ENCODE measurements around the gene COX8A. TPM values are rescaled to one million over a fixed set of nuclear protein-coding genes. Genes with fewer than 3 reads are reported as not detected.

COX8A gene
- total RNA-seq, 1 experiment from 2014 or later, result 461 TPM

GRCh38 chr11:64013141-64013896 is 38.9 kb downstream of the COX8A start:
- no peak overlapping the region for H3K27ac Mint-ChIP-seq (ENCODE audit: low read depth, unreplicated experiment)
- CTCF ChIA-PET, result interaction anchor here (0.5 to 1.0 kb wide), 2 partner anchors 13 to 167 kb away, joined by 4 to 6 read pairs; no protein-coding TSS in a partner anchor
- POLR2A ChIA-PET, result no interaction called here

DNA sequence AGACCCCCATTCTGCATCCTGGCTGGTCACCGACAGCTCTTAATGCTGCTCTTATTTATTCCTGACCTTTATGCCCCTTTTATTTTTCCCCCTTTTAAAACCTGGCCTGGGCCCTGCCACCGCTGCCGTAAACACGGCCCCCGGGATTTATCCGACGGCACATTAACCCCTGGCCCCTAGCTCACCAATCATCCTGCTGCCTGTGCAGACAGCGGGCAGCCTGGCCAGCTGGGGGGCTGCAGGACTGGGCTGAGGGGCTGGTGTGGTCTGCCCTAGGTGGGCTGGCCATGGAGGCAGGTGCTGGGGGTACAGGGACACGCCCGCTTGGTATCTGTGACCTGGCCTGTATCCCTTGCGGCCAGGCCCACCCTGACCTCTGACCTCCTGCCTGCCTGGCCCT is 39.9 kb downstream of the COX8A start:
- ChIA-PET POLR2A (no interaction called here), CTCF (interaction anchor here (0.5 to 1.1 kb wide), 4 partner anchors 12 to 1164 kb away, joined by 3 to 6 read pairs (median 4); no protein-coding TSS in a partner anchor)
- Mint-ChIP-seq H3K4me1 (ENCODE audit: insufficient read depth, unreplicated experiment) (no peaks in the 10 kb centered on the region), H3K36me3 (ENCODE audit: insufficient read depth, unreplicated experiment) (no peaks in the 10 kb centered on the region), H3K9me3 (ENCODE audit: unreplicated experiment) (no peaks in the 10 kb centered on the region), H3K27me3 (ENCODE audit: insufficient read depth, unreplicated experiment) (no peaks in the 10 kb centered on the region), H3K4me3 (ENCODE audit: unreplicated experiment) (no peak overlapping the region), H3K27ac (ENCODE audit: low read depth, unreplicated experiment) (no peak overlapping the region)
- DNase-seq (ENCODE audit: unreplicated experiment), result no peak
- no peak for TF ChIP-seq CTCF (IDR thresholded peaks at IDR 0.05; ENCODE audit: unreplicated experiment)
- BruUV-seq (replicated peaks), result no TSS peak
- intact Hi-C loops (cut with micrococcal nuclease), result no loop called here

More at GRCh38 chr11:64013141-64013896, 38.9 kb downstream of the COX8A start:
- Mint-ChIP-seq H3K4me1 (ENCODE audit: insufficient read depth, unreplicated experiment) (no peaks in the 10 kb centered on the region), H3K9me3 (ENCODE audit: unreplicated experiment) (no peaks in the 10 kb centered on the region), H3K4me3 (ENCODE audit: unreplicated experiment) (no peak overlapping the region), H3K27me3 (ENCODE audit: insufficient read depth, unreplicated experiment) (no peaks in the 10 kb centered on the region), H3K36me3 (ENCODE audit: insufficient read depth, unreplicated experiment) (no peaks in the 10 kb centered on the region)
- no TSS peak for BruUV-seq (replicated peaks)
- intact Hi-C loops (cut with micrococcal nuclease), result no loop called here
- no peak for TF ChIP-seq CTCF (IDR thresholded peaks at IDR 0.05; ENCODE audit: unreplicated experiment)
- no peak for DNase-seq (ENCODE audit: unreplicated experiment)

- H3K9me3 Mint-ChIP-seq (ENCODE audit: unreplicated experiment), result no peaks in the 10 kb centered on the region
- TF ChIP-seq CTCF (IDR thresholded peaks at IDR 0.05; ENCODE audit: unreplicated experiment), result no peak
- H3K36me3 Mint-ChIP-seq (ENCODE audit: insufficient read depth, unreplicated experiment), result no peaks in the 10 kb centered on the region
- H3K27me3 Mint-ChIP-seq (ENCODE audit: insufficient read depth, unreplicated experiment), result no peaks in the 10 kb centered on the region
- H3K4me1 Mint-ChIP-seq (ENCODE audit: insufficient read depth, unreplicated experiment), result no peaks in the 10 kb centered on the region
- intact Hi-C loops (cut with micrococcal nuclease), result no loop called here
- ChIA-PET POLR2A (interaction anchor here (1.0 to 2.5 kb wide), 2 partner anchors 9 to 30 kb away, joined by 3 to 11 read pairs; no protein-coding TSS in a partner anchor), CTCF (interaction anchor here (1.1 kb wide), 1 partner anchor 137 kb away, joined by 4 read pairs; no protein-coding TSS in a partner anchor)
- no peak overlapping the region for H3K27ac Mint-ChIP-seq (ENCODE audit: low read depth, unreplicated experiment)
- BruUV-seq (replicated peaks), result no TSS peak
- no peak overlapping the region for H3K4me3 Mint-ChIP-seq (ENCODE audit: unreplicated experiment)
- DNase-seq (ENCODE audit: unreplicated experiment), result no peak
These were observed 41.1 kb downstream of the COX8A start for GRCh38 chr11:64015510-64015909.

DNA sequence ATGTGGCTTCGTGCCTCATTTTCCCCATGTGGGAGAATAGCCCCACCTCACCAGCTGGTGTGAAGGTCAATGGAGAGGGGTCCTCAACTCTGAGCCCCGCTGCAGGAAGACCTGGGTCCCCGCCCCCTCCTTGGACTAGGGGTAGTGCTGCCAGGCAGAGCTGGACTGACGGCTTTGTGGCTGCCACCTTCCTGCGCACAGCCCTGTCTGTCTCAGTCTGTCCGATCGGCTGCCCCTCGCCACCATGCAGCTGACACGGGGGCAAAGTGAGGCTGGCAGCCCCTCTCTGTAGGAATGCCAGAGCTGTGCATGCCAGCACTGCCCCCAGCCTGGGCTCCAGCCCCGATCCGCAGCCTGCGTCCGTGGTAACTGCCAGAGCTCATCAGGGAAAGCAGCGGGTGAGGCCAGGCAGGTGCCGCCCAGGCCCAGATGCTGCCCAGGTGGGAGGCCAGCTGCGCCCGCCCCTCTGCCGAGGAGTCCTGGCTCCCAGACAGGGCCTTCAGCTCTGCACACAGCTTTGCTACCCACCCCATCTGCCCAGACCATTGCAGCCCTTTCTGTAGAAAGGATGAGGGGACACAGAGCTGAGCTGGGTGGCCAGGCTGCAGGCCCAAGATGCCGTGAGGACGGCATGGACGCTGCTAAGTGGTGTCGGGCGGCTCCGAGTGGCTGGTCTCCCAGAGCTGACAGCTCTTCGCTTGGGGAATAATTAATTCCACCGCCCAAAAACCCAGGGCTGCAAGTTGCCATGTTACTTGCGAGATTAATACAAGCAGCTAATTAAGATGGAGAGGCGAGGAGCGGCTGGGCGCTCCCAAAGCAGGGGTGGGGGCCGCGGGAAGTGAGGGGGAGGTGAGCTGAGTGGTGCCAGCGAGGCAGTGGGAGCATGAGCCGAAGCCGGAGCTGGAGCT is 41.8 kb downstream of the COX8A start:
- Mint-ChIP-seq H3K36me3 (ENCODE audit: insufficient read depth, unreplicated experiment) (no peaks in the 10 kb centered on the region), H3K4me3 (ENCODE audit: unreplicated experiment) (no peak overlapping the region), H3K4me1 (ENCODE audit: insufficient read depth, unreplicated experiment) (no peaks in the 10 kb centered on the region), H3K27ac (ENCODE audit: low read depth, unreplicated experiment) (no peak overlapping the region), H3K9me3 (ENCODE audit: unreplicated experiment) (no peaks in the 10 kb centered on the region), H3K27me3 (ENCODE audit: insufficient read depth, unreplicated experiment) (no peaks in the 10 kb centered on the region)
- TF ChIP-seq CTCF (IDR thresholded peaks at IDR 0.05; ENCODE audit: unreplicated experiment), result no peak
- CTCF ChIA-PET, result interaction anchor here (0.7 to 0.9 kb wide), 2 partner anchors 9 to 10 kb away, joined by 3 read pairs; no protein-coding TSS in a partner anchor
- intact Hi-C loops (cut with micrococcal nuclease), result no loop called here
- POLR2A ChIA-PET, result interaction anchor here (0.6 to 2.5 kb wide), 3 partner anchors 9 to 688 kb away, joined by 3 to 11 read pairs (median 3); no protein-coding TSS in a partner anchor
- no peak for DNase-seq (ENCODE audit: unreplicated experiment)
- no TSS peak for BruUV-seq (replicated peaks)
